ENCODE data around the gene ANKRD28. TPM values are rescaled to one million over a fixed set of nuclear protein-coding genes. Genes with fewer than 3 reads are reported as not detected.

Gene ANKRD28
- total and polyA plus RNA-seq, 9 of the 15 experiments (the other 6 are each of a cell fraction or from before 2014, with no cell fraction given) = 11.7 to 66.0 (median 36.7) TPM

DNA sequence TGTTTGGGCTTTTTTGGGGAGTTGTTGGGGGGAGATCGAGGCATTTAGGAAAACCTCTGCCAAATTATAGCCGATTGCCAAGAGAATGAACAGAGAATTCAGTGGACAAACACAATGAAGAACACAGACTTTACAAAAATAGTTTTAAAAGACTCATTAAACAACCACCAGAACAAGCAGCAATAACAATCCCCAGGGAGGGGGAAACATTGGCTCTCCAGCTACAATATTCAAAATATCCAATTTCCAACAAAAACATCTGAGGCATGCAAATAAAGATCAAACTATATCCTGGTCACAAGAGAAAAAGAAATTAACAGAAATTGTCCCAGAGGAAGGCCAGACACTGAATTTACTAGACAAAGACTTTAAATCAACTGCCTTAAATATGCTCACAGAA is 24.5 kb upstream of the ANKRD28 start:
- no peak overlapping the region for H2AFZ ChIP-seq (ENCODE audit: low read depth, low read length)
- no peak overlapping the region for H3K4me2 ChIP-seq (ENCODE audit: insufficient read depth, low read length)
- H3K9me1 ChIP-seq (ENCODE audit: control insufficient read depth, insufficient read depth, low read length) = no peaks in the 10 kb centered on the region
- WGBS (ENCODE audit: insufficient coverage, low coverage, missing lambda C conversion rate) = 75% methylated on average over 2 of the region's 2 CpGs
- ChIA-PET POLR2A (no interaction called here), CTCF (ENCODE audit: low intra/inter-chr PET ratio) (interaction anchor here (0.7 kb wide), 1 partner anchor 1120 kb away, joined by 4 read pairs; no protein-coding TSS in a partner anchor)
- H3K4me3 ChIP-seq = no peak overlapping the region
- H3K36me3 ChIP-seq (ENCODE audit: control insufficient read depth, insufficient read depth, low read length) = no peaks in the 10 kb centered on the region
- ATAC-seq = no peak
- H3K4me1 ChIP-seq (replicated peaks in 1 of 2; ENCODE audit: control insufficient read depth in 2 of 2, insufficient read depth in 2 of 2, low read length in 2 of 2) = peaks cover 0 to 3% of the 10 kb centered on the region in 2 experiments; a peak in 2 of 5 replicates
- no peaks in the 10 kb centered on the region for H3K9me3 ChIP-seq (replicated peaks; ENCODE audit: control insufficient read depth, insufficient read depth, low read depth, low read length)
- H3K27ac ChIP-seq (ENCODE audit: extremely low read depth, low read depth, low read length) = no peak overlapping the region
- no peak for DNase-seq (ENCODE audit: extremely low read depth in 1 of 4, low spot score in 3 of 4)
- intact Hi-C loops (cut with micrococcal nuclease) = no loop called here
- TF ChIP-seq, protein P1, sequence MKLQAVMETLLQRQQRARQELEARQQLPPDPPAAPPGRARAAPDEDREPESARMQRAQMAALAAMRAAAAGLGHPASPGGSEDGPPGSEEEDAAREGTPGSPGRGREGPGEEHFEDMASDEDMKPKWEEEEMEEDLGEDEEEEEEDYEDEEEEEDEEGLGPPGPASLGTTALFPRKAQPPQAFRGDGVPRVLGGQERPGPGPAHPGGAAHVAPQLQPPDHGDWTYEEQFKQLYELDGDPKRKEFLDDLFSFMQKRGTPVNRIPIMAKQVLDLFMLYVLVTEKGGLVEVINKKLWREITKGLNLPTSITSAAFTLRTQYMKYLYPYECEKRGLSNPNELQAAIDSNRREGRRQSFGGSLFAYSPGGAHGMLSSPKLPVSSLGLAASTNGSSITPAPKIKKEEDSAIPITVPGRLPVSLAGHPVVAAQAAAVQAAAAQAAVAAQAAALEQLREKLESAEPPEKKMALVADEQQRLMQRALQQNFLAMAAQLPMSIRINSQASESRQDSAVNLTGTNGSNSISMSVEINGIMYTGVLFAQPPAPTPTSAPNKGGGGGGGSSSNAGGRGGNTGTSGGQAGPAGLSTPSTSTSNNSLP (IDR thresholded peaks at IDR 0.05; ENCODE audit: borderline replicate concordance, low read depth, low read length) = no peak
- H4K20me1 ChIP-seq (replicated peaks; ENCODE audit: control insufficient read depth, insufficient read depth, low read length) = peaks cover 9% of the 10 kb centered on the region; the same call in 1 of the 2 replicates
- BruUV-seq (replicated peaks) = no TSS peak
- no peak overlapping the region for H3K9ac ChIP-seq (ENCODE audit: insufficient read depth in 1 of 2, low read depth in 2 of 2, low read length in 2 of 2)
- H3K27me3 ChIP-seq (ENCODE audit: control insufficient read depth in 2 of 2, insufficient read depth in 2 of 2, low read length in 2 of 2) = no peaks in the 10 kb centered on the region
- FAIRE-seq = no peak
- peaks cover 92% of the 10 kb centered on the region for H3K79me2 ChIP-seq (ENCODE audit: control insufficient read depth, insufficient read depth, low read length)
- in situ Hi-C loops (cut with MboI) = loop anchor here (5.0 kb wide), 1 partner anchor 425 kb away; no protein-coding TSS in a partner anchor

DNA sequence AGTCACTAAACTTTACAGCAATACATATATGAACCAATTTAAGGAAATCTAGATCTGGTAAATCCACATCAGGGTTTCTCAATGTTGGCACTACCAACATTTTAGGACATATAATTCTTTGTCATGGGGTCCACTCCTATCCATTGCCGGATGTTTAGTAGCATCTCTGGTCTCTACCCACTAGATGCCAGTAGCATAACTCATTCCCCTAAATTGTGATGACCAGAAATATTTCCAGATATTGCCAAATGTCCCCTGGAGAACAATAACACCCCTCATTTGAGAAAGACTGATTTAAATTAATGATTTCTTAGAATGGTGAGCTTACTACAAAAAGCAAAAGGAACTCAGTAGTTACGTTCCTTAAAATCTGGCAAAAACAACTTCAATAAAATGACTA is 23.1 kb upstream of the ANKRD28 start:
- Histone ChIP-seq H3K9ac (ENCODE audit: insufficient read depth in 1 of 2, low read depth in 2 of 2, low read length in 2 of 2) (no peak overlapping the region), H3K9me3 (replicated peaks; ENCODE audit: control insufficient read depth, insufficient read depth, low read depth, low read length) (no peaks in the 10 kb centered on the region), H4K20me1 (replicated peaks; ENCODE audit: control insufficient read depth, insufficient read depth, low read length) (peaks cover 9% of the 10 kb centered on the region; the same call in 1 of the 2 replicates), H3K4me2 (ENCODE audit: insufficient read depth, low read length) (no peak overlapping the region), H3K4me3 (no peak overlapping the region), H3K27ac (ENCODE audit: extremely low read depth, low read depth, low read length) (no peak overlapping the region), H3K4me1 (replicated peaks in 1 of 2; ENCODE audit: control insufficient read depth in 2 of 2, insufficient read depth in 2 of 2, low read length in 2 of 2) (peaks cover 0 to 3% of the 10 kb centered on the region in 2 experiments; a peak in 2 of 5 replicates), H3K36me3 (ENCODE audit: control insufficient read depth, insufficient read depth, low read length) (no peaks in the 10 kb centered on the region), H2AFZ (ENCODE audit: low read depth, low read length) (no peak overlapping the region), H3K9me1 (ENCODE audit: control insufficient read depth, insufficient read depth, low read length) (no peaks in the 10 kb centered on the region), H3K27me3 (ENCODE audit: control insufficient read depth in 2 of 2, insufficient read depth in 2 of 2, low read length in 2 of 2) (no peaks in the 10 kb centered on the region), H3K79me2 (ENCODE audit: control insufficient read depth, insufficient read depth, low read length) (peaks cover 87% of the 10 kb centered on the region)
- in situ Hi-C loops (cut with MboI) = loop anchor here (5.0 kb wide), 1 partner anchor 426 kb away; no protein-coding TSS in a partner anchor
- no peak for TF ChIP-seq TEAD1 (CRISPR knock-in tag; IDR thresholded peaks at IDR 0.05)
- TF ChIP-seq, protein P2, sequence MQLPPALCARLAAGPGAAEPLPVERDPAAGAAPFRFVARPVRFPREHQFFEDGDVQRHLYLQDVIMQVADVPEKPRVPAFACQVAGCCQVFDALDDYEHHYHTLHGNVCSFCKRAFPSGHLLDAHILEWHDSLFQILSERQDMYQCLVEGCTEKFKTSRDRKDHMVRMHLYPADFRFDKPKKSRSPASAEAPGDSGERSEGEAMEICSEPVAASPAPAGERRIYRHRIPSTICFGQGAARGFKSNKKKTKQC (CRISPR knock-in tag; IDR thresholded peaks at IDR 0.05) = no peak
- TF ChIP-seq ATF1 (CRISPR knock-in tag; IDR thresholded peaks at IDR 0.05) = no peak
- TF ChIP-seq ATF1 (tag; IDR thresholded peaks at IDR 0.05) = no peak
- no peak for TF ChIP-seq PHTF2 (CRISPR knock-in tag; IDR thresholded peaks at IDR 0.05)
- no peak for TF ChIP-seq ZNF354B (CRISPR knock-in tag; IDR thresholded peaks at IDR 0.05)
- TF ChIP-seq, protein P3, sequence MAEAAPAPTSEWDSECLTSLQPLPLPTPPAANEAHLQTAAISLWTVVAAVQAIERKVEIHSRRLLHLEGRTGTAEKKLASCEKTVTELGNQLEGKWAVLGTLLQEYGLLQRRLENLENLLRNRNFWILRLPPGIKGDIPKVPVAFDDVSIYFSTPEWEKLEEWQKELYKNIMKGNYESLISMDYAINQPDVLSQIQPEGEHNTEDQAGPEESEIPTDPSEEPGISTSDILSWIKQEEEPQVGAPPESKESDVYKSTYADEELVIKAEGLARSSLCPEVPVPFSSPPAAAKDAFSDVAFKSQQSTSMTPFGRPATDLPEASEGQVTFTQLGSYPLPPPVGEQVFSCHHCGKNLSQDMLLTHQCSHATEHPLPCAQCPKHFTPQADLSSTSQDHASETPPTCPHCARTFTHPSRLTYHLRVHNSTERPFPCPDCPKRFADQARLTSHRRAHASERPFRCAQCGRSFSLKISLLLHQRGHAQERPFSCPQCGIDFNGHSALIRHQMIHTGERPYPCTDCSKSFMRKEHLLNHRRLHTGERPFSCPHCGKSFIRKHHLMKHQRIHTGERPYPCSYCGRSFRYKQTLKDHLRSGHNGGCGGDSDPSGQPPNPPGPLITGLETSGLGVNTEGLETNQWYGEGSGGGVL (CRISPR knock-in tag; IDR thresholded peaks at IDR 0.05) = no peak
- POLR2A ChIA-PET = no interaction called here
- CTCF ChIA-PET (ENCODE audit: low intra/inter-chr PET ratio) = no interaction called here
- DNase-seq (ENCODE audit: extremely low read depth in 1 of 4, low spot score in 3 of 4) (no peak), FAIRE-seq (no peak), ATAC-seq (no peak)
- BruUV-seq (replicated peaks) = no TSS peak
- WGBS (ENCODE audit: insufficient coverage, low coverage, missing lambda C conversion rate) = 89% methylated on average over 2 of the region's 2 CpGs
- intact Hi-C loops (cut with micrococcal nuclease) = no loop called here

Measured in K562 (cell line).